ENCODE data around the gene TSPAN17. TPM values are rescaled to one million over a fixed set of nuclear protein-coding genes. Genes with fewer than 3 reads are reported as not detected.

TSPAN17 gene
- total RNA-seq, 1 experiment from 2014 or later = 23.3 TPM

DNA sequence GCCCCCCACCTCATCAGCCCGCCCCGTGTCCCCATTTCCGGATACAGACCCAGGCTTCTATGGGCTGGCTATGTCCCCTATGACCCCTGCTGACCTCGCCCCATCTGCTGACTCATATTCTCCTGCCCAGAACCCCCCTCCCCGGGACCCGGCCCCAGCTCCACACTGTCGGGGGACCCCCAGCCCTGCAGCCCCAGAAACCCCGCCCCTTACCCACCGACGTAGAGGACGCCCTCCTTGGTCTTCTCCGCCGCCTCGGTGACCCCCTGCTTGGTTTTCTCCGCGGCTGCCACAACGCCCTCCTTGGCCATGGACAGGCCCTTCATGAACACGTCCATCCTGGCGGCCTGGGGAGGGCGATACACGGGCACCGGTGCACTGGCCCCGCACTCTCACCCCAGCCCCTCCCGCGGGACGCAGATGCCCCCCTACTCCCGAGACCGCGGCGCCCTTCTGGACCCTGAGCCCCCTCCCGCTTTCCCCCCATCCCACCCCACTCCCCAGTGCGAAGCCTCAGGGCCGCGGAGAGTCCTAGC, 17.9 kb upstream of the TSPAN17 start:
- H3K9me3 ChIP-seq (ENCODE audit: low read depth, low read length, poor library complexity, severe bottlenecking) = no peaks in the 10 kb centered on the region
- H3K36me3 ChIP-seq (ENCODE audit: insufficient read depth, low read length, poor library complexity, severe bottlenecking) = no peaks in the 10 kb centered on the region
- TF ChIP-seq, protein P1, sequence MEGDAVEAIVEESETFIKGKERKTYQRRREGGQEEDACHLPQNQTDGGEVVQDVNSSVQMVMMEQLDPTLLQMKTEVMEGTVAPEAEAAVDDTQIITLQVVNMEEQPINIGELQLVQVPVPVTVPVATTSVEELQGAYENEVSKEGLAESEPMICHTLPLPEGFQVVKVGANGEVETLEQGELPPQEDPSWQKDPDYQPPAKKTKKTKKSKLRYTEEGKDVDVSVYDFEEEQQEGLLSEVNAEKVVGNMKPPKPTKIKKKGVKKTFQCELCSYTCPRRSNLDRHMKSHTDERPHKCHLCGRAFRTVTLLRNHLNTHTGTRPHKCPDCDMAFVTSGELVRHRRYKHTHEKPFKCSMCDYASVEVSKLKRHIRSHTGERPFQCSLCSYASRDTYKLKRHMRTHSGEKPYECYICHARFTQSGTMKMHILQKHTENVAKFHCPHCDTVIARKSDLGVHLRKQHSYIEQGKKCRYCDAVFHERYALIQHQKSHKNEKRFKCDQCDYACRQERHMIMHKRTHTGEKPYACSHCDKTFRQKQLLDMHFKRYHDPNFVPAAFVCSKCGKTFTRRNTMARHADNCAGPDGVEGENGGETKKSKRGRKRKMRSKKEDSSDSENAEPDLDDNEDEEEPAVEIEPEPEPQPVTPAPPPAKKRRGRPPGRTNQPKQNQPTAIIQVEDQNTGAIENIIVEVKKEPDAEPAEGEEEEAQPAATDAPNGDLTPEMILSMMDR (conservative IDR thresholded peaks at IDR 0.05; ENCODE audit: low read depth, low read length) = no peak
- no peak for TF ChIP-seq EZH2 (IDR thresholded peaks at IDR 0.05; ENCODE audit: borderline replicate concordance, low read depth, low read length, poor library complexity, severe bottlenecking)
- no TSS peak for BruUV-seq (replicated peaks)
- H3K27me3 ChIP-seq (replicated peaks; ENCODE audit: insufficient read depth, low read depth, low read length, poor library complexity) = peaks cover 20% of the 10 kb centered on the region
- no peak for DNase-seq (ENCODE audit: low spot score)
- H3K4me1 ChIP-seq (ENCODE audit: insufficient read depth, low read length, poor library complexity, severe bottlenecking) = peaks cover 25% of the 10 kb centered on the region
- intact Hi-C loops (cut with micrococcal nuclease; ENCODE audit: unreplicated experiment) = no loop called here
- no peak overlapping the region for H3K27ac ChIP-seq (ENCODE audit: low read depth, low read length, poor library complexity, severe bottlenecking)
- POLR2A ChIA-PET (ENCODE audit: low non-redundant PET) = no interaction called here
- CTCF ChIA-PET = no interaction called here
- H3K4me3 ChIP-seq (ENCODE audit: low read depth, low read length, poor library complexity, severe bottlenecking) = peak overlapping the region; percentile 43

DNA sequence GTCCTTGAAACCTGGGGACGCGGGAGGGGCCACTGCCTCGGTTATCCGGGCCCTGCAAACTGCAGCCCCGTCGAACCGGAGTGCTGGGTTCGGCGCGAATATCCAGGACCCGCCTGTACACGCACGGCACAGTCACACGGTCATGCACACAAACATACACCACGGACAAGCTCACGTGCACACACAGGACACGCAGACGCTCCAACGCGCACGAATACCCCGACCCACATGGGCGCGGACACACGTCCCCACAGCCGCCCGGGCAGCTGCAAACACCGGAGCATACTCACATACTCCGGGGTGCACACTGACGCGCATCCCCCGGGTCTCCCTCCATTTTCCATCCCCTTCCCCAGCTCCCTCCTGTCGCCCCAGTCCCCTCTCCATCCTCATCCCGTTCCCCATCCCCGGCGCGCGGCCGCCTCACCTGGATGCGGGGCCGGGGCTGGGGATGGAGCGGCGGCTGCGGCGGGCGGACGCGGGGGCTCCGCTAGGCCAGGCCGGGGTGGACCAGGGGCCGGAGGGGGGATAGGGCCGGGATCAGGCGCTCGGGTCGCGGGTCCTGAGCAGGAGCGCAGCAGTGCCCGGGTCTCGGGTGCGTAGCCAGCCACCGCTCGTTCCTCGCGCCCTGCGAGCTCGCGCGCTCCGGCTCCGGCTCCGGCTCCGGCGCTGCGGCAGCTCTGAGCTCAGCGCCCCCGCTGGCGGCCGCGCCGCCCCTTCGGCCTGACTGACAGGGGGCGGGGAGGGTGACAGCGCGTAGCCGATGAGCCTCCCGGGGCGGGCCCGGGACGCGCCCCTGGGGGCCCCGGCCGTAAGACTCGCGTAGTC, 17.2 kb upstream of the TSPAN17 start, which contains the start of the genes EIF4E1B and SNCB:
Gene EIF4E1B (plus strand): TSS at position 823 of the 828 bp plus-strand sequence. CDS start 12,113 bp downstream, outside the sequence.
Gene SNCB (minus strand): TSS at position 682 of the 828 bp plus-strand sequence. CDS start 880 bp downstream, outside the sequence.
- Histone ChIP-seq H3K27ac (ENCODE audit: low read depth, low read length, poor library complexity, severe bottlenecking) (no peak within 1 kb of the TSS), H3K9me3 (ENCODE audit: low read depth, low read length, poor library complexity, severe bottlenecking) (no peaks in the 10 kb centered on the region), H3K36me3 (ENCODE audit: insufficient read depth, low read length, poor library complexity, severe bottlenecking) (no peaks in the 10 kb centered on the region), H3K4me3 (ENCODE audit: low read depth, low read length, poor library complexity, severe bottlenecking) (peak within 1 kb of the TSS; percentile 43), H3K27me3 (replicated peaks; ENCODE audit: insufficient read depth, low read depth, low read length, poor library complexity) (peaks cover 20% of the 10 kb centered on the region), H3K4me1 (ENCODE audit: insufficient read depth, low read length, poor library complexity, severe bottlenecking) (peaks cover 25% of the 10 kb centered on the region)
- intact Hi-C loops (cut with micrococcal nuclease; ENCODE audit: unreplicated experiment) = no loop called here
- no peak for TF ChIP-seq EZH2 (IDR thresholded peaks at IDR 0.05; ENCODE audit: borderline replicate concordance, low read depth, low read length, poor library complexity, severe bottlenecking)
- TF ChIP-seq, protein P1 (conservative IDR thresholded peaks at IDR 0.05; ENCODE audit: low read depth, low read length) = no peak
- POLR2A ChIA-PET (ENCODE audit: low non-redundant PET) = no interaction called here
- no TSS peak for BruUV-seq (replicated peaks)
- peak; percentile 58 for DNase-seq (ENCODE audit: low spot score)
- CTCF ChIA-PET = no interaction called here

DNA sequence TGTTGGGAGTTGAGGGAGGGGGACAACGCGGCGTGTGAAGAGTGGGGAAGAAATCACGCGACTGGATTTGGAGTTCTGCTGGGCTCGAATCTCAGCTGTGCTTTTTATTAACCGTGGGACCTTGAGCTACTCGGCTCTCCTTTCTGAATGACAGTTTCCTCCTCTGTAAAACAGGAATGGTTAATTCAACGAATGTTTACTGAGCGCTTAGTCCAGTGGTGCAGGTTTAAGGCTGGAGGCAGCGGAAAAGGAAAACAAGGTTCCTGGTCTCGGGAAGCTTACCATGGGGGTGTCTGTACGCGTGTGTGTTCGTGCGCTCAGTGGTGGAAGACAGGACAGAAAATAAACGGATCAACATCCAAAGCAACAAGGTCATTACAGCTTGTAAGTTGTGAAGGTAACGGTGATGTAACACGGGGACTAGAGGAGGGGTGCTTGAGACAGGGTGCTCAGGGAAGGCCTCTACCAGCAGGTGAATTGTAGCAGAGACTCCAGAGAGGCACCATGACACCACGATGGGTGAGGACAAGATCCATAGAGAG, 16.5 kb upstream of the TSPAN17 start:
- Histone ChIP-seq H3K4me1 (ENCODE audit: insufficient read depth, low read length, poor library complexity, severe bottlenecking) (peaks cover 25% of the 10 kb centered on the region), H3K9me3 (ENCODE audit: low read depth, low read length, poor library complexity, severe bottlenecking) (no peaks in the 10 kb centered on the region), H3K36me3 (ENCODE audit: insufficient read depth, low read length, poor library complexity, severe bottlenecking) (no peaks in the 10 kb centered on the region), H3K27me3 (replicated peaks; ENCODE audit: insufficient read depth, low read depth, low read length, poor library complexity) (peaks cover 20% of the 10 kb centered on the region), H3K4me3 (ENCODE audit: low read depth, low read length, poor library complexity, severe bottlenecking) (peak overlapping the region; percentile 43), H3K27ac (ENCODE audit: low read depth, low read length, poor library complexity, severe bottlenecking) (no peak overlapping the region)
- DNase-seq (ENCODE audit: low spot score) = no peak
- TF ChIP-seq EZH2 (IDR thresholded peaks at IDR 0.05; ENCODE audit: borderline replicate concordance, low read depth, low read length, poor library complexity, severe bottlenecking) = no peak
- TF ChIP-seq, protein P1 (conservative IDR thresholded peaks at IDR 0.05; ENCODE audit: low read depth, low read length) = no peak
- intact Hi-C loops (cut with micrococcal nuclease; ENCODE audit: unreplicated experiment) = no loop called here
- BruUV-seq (replicated peaks) = no TSS peak
- POLR2A ChIA-PET (ENCODE audit: low non-redundant PET) = no interaction called here
- CTCF ChIA-PET = no interaction called here

Data from A673 (cell line).